Measurements from ENCODE around the gene PTPN13.

The PTPN13 gene

GRCh38 chr4:86595426-86595805 is 1.3 kb downstream of the PTPN13 start:
- H3K79me1 ChIP-seq (ENCODE audit: low read depth, low read length), result no peaks in the 10 kb centered on the region
- H3K14ac ChIP-seq (ENCODE audit: low read length), result no peak overlapping the region
- H3K4ac ChIP-seq (ENCODE audit: low read length), result no peak overlapping the region
- H3K27me3 ChIP-seq (ENCODE audit: control insufficient read depth in 3 of 3, insufficient read depth in 3 of 3, low read depth in 1 of 3, low read length in 3 of 3), result no peaks in the 10 kb centered on the region
- no peak overlapping the region for H2BK15ac ChIP-seq (ENCODE audit: low read length)
- no peak for DNase-seq (ENCODE audit: low spot score)
- WGBS, 2 donors (ENCODE audit: extremely low coverage in 2 of 2, insufficient read length in 2 of 2, insufficient replicate concordance in 1 of 2), result no CpG with 5 or more reads among the region's 9 CpGs
- no peak overlapping the region for H2AK5ac ChIP-seq (ENCODE audit: low read depth, low read length)
- peak overlapping the region; percentile 54 for H3K4me2 ChIP-seq (ENCODE audit: insufficient read depth, low read length, poor library complexity, severe bottlenecking)
- no peak overlapping the region for H2BK5ac ChIP-seq (ENCODE audit: low read length)
- no peak overlapping the region for H2AFZ ChIP-seq (ENCODE audit: low read length)
- H2BK120ac ChIP-seq (ENCODE audit: low read depth, low read length), result no peak overlapping the region
- no peak overlapping the region for H2BK12ac ChIP-seq (ENCODE audit: low read length)
- no peak overlapping the region for H3K18ac ChIP-seq (ENCODE audit: low read length)
- peaks cover 0 to 6% of the 10 kb centered on the region in 2 donors for H3K9me3 ChIP-seq (replicated peaks in 1 of 2; ENCODE audit: control insufficient read depth in 2 of 2, insufficient read depth in 1 of 2, low read depth in 1 of 2, low read length in 2 of 2)
- H3K4me1 ChIP-seq (ENCODE audit: control insufficient read depth in 2 of 2, insufficient read depth in 1 of 2, low read depth in 1 of 2, low read length in 2 of 2), result peaks cover 7 to 14% of the 10 kb centered on the region in 2 donors
- H3K27ac ChIP-seq (replicated peaks; ENCODE audit: low read length), result peak overlapping the region; percentile 82
- H3K4me3 ChIP-seq (ENCODE audit: low read length in 2 of 2), result peak overlapping the region; percentile 84 to 96
- H3K9ac ChIP-seq (ENCODE audit: low read depth, low read length, poor library complexity), result no peak overlapping the region
- H3K36me3 ChIP-seq (replicated peaks in 1 of 2; ENCODE audit: control insufficient read depth in 2 of 2, insufficient read depth in 2 of 2, low read length in 2 of 2), result peaks cover 0 to 6% of the 10 kb centered on the region in 2 donors
- H4K91ac ChIP-seq (ENCODE audit: low read depth, low read length, poor library complexity), result no peak overlapping the region
- no peak overlapping the region for H3K23ac ChIP-seq (ENCODE audit: low read depth, low read length, poor library complexity)
- H4K8ac ChIP-seq (ENCODE audit: low read depth, low read length), result no peak overlapping the region

DNA sequence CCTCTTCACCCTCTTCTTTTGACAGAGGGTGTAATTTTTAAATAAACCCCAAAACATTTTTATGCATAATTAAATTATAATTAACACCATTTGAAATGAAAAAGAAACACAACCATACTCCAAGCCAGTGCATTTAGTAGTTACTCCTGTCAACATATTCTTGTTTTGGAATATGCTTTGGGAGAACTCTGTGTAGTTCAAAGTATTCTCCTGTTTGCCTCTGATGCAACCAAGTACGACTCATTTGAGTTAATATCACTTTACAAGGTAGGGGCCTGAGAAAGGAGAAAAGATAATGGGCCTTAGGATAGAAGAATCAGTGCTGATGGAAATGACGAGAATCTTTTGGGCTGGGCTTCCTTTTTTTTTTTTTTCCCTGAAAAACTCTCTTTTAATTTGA is 2.7 kb downstream of the PTPN13 start:
- no peak overlapping the region for H3K23ac ChIP-seq (ENCODE audit: low read depth, low read length, poor library complexity)
- H2BK12ac ChIP-seq (ENCODE audit: low read length), result no peak overlapping the region
- no peak overlapping the region for H2BK120ac ChIP-seq (ENCODE audit: low read depth, low read length)
- no peak for DNase-seq (ENCODE audit: low spot score)
- H3K36me3 ChIP-seq (replicated peaks in 1 of 2; ENCODE audit: control insufficient read depth in 2 of 2, insufficient read depth in 2 of 2, low read length in 2 of 2), result peaks cover 0 to 6% of the 10 kb centered on the region in 2 donors
- H4K91ac ChIP-seq (ENCODE audit: low read depth, low read length, poor library complexity), result no peak overlapping the region
- H3K18ac ChIP-seq (ENCODE audit: low read length), result no peak overlapping the region
- H3K4me1 ChIP-seq (ENCODE audit: control insufficient read depth in 2 of 2, insufficient read depth in 1 of 2, low read depth in 1 of 2, low read length in 2 of 2), result peaks cover 7 to 14% of the 10 kb centered on the region in 2 donors
- H3K9me3 ChIP-seq (replicated peaks in 1 of 2; ENCODE audit: control insufficient read depth in 2 of 2, insufficient read depth in 1 of 2, low read depth in 1 of 2, low read length in 2 of 2), result no peaks in the 10 kb centered on the region
- no peak overlapping the region for H2BK15ac ChIP-seq (ENCODE audit: low read length)
- H2AFZ ChIP-seq (ENCODE audit: low read length), result no peak overlapping the region
- H3K14ac ChIP-seq (ENCODE audit: low read length), result no peak overlapping the region
- no peak overlapping the region for H2BK5ac ChIP-seq (ENCODE audit: low read length)
- no peak overlapping the region for H3K27ac ChIP-seq (replicated peaks; ENCODE audit: low read length)
- no peak overlapping the region for H3K4me2 ChIP-seq (ENCODE audit: insufficient read depth, low read length, poor library complexity, severe bottlenecking)
- no peak overlapping the region for H3K4ac ChIP-seq (ENCODE audit: low read length)
- H4K8ac ChIP-seq (ENCODE audit: low read depth, low read length), result no peak overlapping the region
- no peak overlapping the region for H3K9ac ChIP-seq (ENCODE audit: low read depth, low read length, poor library complexity)
- peak overlapping the region in 1 of 2 donors; percentile 96 for H3K4me3 ChIP-seq (ENCODE audit: low read length in 2 of 2)
- H3K79me1 ChIP-seq (ENCODE audit: low read depth, low read length), result no peaks in the 10 kb centered on the region
- H3K27me3 ChIP-seq (ENCODE audit: control insufficient read depth in 3 of 3, insufficient read depth in 3 of 3, low read depth in 1 of 3, low read length in 3 of 3), result no peaks in the 10 kb centered on the region
- no peak overlapping the region for H2AK5ac ChIP-seq (ENCODE audit: low read depth, low read length)
- WGBS, 2 donors (ENCODE audit: extremely low coverage in 2 of 2, insufficient read length in 2 of 2, insufficient replicate concordance in 1 of 2), result no CpG with 5 or more reads among the region's 2 CpGs

DNA sequence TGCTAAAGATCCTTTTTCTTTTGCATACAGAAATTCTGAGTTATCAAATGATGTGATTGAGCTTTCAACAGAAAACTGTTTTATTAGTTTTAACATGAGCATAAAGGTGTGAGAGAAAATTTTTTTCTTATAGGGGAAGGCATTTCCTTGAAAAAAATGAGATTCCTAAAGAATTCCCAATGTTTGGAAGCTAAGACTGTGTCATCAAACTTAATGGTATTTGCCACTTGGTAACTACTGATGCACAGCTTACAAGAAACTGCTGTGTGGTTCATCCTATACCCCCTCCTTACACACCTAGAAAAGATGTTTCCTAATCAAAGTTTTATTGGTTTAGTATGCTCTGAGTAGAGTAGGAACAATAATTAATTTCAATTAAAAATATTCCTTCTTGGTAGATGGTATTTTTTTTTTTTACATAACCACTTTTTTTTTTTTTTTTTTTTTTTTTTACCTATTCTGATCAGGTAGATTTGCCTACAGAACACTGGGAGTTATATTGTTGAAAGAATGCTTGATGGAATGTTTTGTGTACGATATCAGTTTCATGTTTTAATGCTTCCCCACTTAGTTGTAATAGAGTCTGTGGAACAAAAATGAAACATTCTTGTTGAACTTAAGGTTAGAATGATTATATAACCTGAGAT is 6.0 kb downstream of the PTPN13 start:
- Histone ChIP-seq H2BK12ac (ENCODE audit: low read length) (no peak overlapping the region), H3K18ac (ENCODE audit: low read length) (no peak overlapping the region), H3K27me3 (ENCODE audit: control insufficient read depth in 3 of 3, insufficient read depth in 3 of 3, low read depth in 1 of 3, low read length in 3 of 3) (no peaks in the 10 kb centered on the region), H2BK5ac (ENCODE audit: low read length) (no peak overlapping the region), H3K9me3 (replicated peaks in 1 of 2; ENCODE audit: control insufficient read depth in 2 of 2, insufficient read depth in 1 of 2, low read depth in 1 of 2, low read length in 2 of 2) (no peaks in the 10 kb centered on the region), H3K4me3 (ENCODE audit: low read length in 2 of 2) (no peak overlapping the region), H3K27ac (replicated peaks; ENCODE audit: low read length) (no peak overlapping the region), H2AK5ac (ENCODE audit: low read depth, low read length) (no peak overlapping the region), H2AFZ (ENCODE audit: low read length) (no peak overlapping the region), H3K23ac (ENCODE audit: low read depth, low read length, poor library complexity) (no peak overlapping the region), H3K14ac (ENCODE audit: low read length) (no peak overlapping the region), H3K4me2 (ENCODE audit: insufficient read depth, low read length, poor library complexity, severe bottlenecking) (no peak overlapping the region), H4K8ac (ENCODE audit: low read depth, low read length) (no peak overlapping the region), H4K91ac (ENCODE audit: low read depth, low read length, poor library complexity) (no peak overlapping the region), H2BK120ac (ENCODE audit: low read depth, low read length) (no peak overlapping the region), H3K36me3 (replicated peaks in 1 of 2; ENCODE audit: control insufficient read depth in 2 of 2, insufficient read depth in 2 of 2, low read length in 2 of 2) (peaks cover 0 to 14% of the 10 kb centered on the region in 2 donors), H3K9ac (ENCODE audit: low read depth, low read length, poor library complexity) (no peak overlapping the region), H2BK15ac (ENCODE audit: low read length) (no peak overlapping the region), H3K4ac (ENCODE audit: low read length) (no peak overlapping the region), H3K79me1 (ENCODE audit: low read depth, low read length) (no peaks in the 10 kb centered on the region), H3K4me1 (ENCODE audit: control insufficient read depth in 2 of 2, insufficient read depth in 1 of 2, low read depth in 1 of 2, low read length in 2 of 2) (peaks cover 10 to 20% of the 10 kb centered on the region in 2 donors)
- DNase-seq (ENCODE audit: low spot score), result no peak
- WGBS, 2 donors (ENCODE audit: extremely low coverage in 2 of 2, insufficient read length in 2 of 2, insufficient replicate concordance in 1 of 2), result no CpG with 5 or more reads among the region's 1 CpG

DNA sequence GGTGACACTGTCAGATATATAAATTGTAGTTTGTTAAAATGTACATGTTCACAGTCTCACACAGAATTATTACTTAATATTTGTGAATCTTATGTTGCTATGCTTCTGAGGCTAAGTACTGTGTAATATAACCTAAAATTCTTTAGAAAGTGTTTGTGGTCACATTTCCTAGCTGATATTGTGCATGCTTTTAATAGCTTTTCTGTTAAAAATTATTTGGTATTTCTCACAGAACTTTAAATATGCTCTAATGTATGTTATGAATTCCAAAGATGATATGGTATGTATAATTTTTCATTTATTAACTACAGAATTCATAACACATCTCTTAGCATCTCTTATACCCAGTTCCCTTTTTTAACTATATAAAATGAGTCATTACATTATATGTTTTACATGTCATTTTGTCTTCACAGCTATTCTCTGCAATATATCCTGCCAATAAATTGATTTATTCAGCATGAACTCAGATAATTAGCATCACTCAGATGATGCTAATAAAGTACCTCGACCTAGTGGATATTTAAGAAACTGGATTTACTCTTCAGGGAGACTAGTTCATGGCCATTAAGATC is 9.3 kb downstream of the PTPN13 start:
- peaks cover 5 to 12% of the 10 kb centered on the region in 2 donors for H3K4me1 ChIP-seq (ENCODE audit: control insufficient read depth in 2 of 2, insufficient read depth in 1 of 2, low read depth in 1 of 2, low read length in 2 of 2)

More for the DNA sequence above, 9.3 kb downstream of the PTPN13 start:
- Histone ChIP-seq H3K4ac (ENCODE audit: low read length) (no peak overlapping the region), H3K27me3 (ENCODE audit: control insufficient read depth in 3 of 3, insufficient read depth in 3 of 3, low read depth in 1 of 3, low read length in 3 of 3) (no peaks in the 10 kb centered on the region), H4K91ac (ENCODE audit: low read depth, low read length, poor library complexity) (no peak overlapping the region), H2BK120ac (ENCODE audit: low read depth, low read length) (no peak overlapping the region), H2BK5ac (ENCODE audit: low read length) (no peak overlapping the region), H3K27ac (replicated peaks; ENCODE audit: low read length) (no peak overlapping the region), H2AFZ (ENCODE audit: low read length) (no peak overlapping the region), H3K18ac (ENCODE audit: low read length) (no peak overlapping the region), H3K79me1 (ENCODE audit: low read depth, low read length) (no peaks in the 10 kb centered on the region), H3K14ac (ENCODE audit: low read length) (no peak overlapping the region), H3K36me3 (replicated peaks in 1 of 2; ENCODE audit: control insufficient read depth in 2 of 2, insufficient read depth in 2 of 2, low read length in 2 of 2) (peaks cover 0 to 15% of the 10 kb centered on the region in 2 donors), H4K8ac (ENCODE audit: low read depth, low read length) (no peak overlapping the region), H3K4me2 (ENCODE audit: insufficient read depth, low read length, poor library complexity, severe bottlenecking) (no peak overlapping the region), H3K9ac (ENCODE audit: low read depth, low read length, poor library complexity) (no peak overlapping the region), H2AK5ac (ENCODE audit: low read depth, low read length) (no peak overlapping the region), H3K4me3 (ENCODE audit: low read length in 2 of 2) (no peak overlapping the region), H2BK15ac (ENCODE audit: low read length) (no peak overlapping the region), H2BK12ac (ENCODE audit: low read length) (no peak overlapping the region), H3K9me3 (replicated peaks in 1 of 2; ENCODE audit: control insufficient read depth in 2 of 2, insufficient read depth in 1 of 2, low read depth in 1 of 2, low read length in 2 of 2) (no peaks in the 10 kb centered on the region), H3K23ac (ENCODE audit: low read depth, low read length, poor library complexity) (no peak overlapping the region)
- DNase-seq (ENCODE audit: low spot score), result no peak
- no CpG with 5 or more reads among the region's 1 CpG for WGBS, 2 donors (ENCODE audit: extremely low coverage in 2 of 2, insufficient read length in 2 of 2, insufficient replicate concordance in 1 of 2)

Data from neuronal stem cell (in vitro differentiated cells).